ENCODE results near the gene ANGEL2.
"Not testable (repeated sequence)": the region's sequence is repeated elsewhere in the genome, so short reads cannot be mapped to it uniquely, and the experiment has no call there.

Gene ANGEL2

GRCh38 chr1:212971312-212971711 lies 44.4 kb downstream of the ANGEL2 start:
- Histone ChIP-seq H3K36me3 (ENCODE audit: insufficient read depth, low read length) (no peaks in the 10 kb centered on the region), H3K9me3 (replicated peaks; ENCODE audit: low read length) (no peaks in the 10 kb centered on the region), H3K27me3 (ENCODE audit: control insufficient read depth, insufficient read depth, low read length) (peaks cover 9% of the 10 kb centered on the region), H3K4me1 (ENCODE audit: control insufficient read depth, insufficient read depth, low read length) (no peaks in the 10 kb centered on the region), H3K4me3 (ENCODE audit: low read length) (no peak overlapping the region), H3K4me2 (ENCODE audit: low read length) (no peak overlapping the region), H3K9ac (ENCODE audit: low read depth, low read length) (no peak overlapping the region)

DNA sequence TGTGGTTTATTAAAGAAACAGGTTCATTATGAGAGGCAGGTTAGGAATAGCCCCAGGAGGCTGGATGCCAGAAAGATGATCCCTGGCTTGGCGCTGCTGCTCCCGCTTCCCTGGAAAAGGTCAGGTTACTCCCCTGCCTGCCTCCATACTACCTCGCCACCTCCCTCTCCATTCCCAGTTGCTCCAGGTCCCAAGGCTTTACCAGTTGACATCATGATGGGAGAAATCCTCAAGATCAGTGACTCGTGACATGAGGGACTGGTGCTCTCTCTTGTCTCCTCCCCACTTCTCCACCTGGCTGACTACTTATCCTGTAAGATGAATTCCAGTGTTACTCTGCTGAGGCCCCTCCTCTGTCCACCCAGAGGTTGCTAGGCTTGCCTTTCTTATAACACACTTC lies 45.6 kb downstream of the ANGEL2 start:
- Histone ChIP-seq H3K4me2 (ENCODE audit: low read length) (no peak overlapping the region), H3K36me3 (ENCODE audit: insufficient read depth, low read length) (no peaks in the 10 kb centered on the region), H3K4me1 (ENCODE audit: control insufficient read depth, insufficient read depth, low read length) (no peaks in the 10 kb centered on the region), H3K4me3 (ENCODE audit: low read length) (no peak overlapping the region), H3K27me3 (ENCODE audit: control insufficient read depth, insufficient read depth, low read length) (peaks cover 9% of the 10 kb centered on the region), H3K9ac (ENCODE audit: low read depth, low read length) (no peak overlapping the region), H3K9me3 (replicated peaks; ENCODE audit: low read length) (no peaks in the 10 kb centered on the region)

GRCh38 chr1:212968368-212968863 lies 47.3 kb downstream of the ANGEL2 start:
- Histone ChIP-seq H3K36me3 (ENCODE audit: insufficient read depth, low read length) (no peaks in the 10 kb centered on the region), H3K9ac (ENCODE audit: low read depth, low read length) (no peak overlapping the region), H3K4me3 (ENCODE audit: low read length) (no peak overlapping the region)

DNA sequence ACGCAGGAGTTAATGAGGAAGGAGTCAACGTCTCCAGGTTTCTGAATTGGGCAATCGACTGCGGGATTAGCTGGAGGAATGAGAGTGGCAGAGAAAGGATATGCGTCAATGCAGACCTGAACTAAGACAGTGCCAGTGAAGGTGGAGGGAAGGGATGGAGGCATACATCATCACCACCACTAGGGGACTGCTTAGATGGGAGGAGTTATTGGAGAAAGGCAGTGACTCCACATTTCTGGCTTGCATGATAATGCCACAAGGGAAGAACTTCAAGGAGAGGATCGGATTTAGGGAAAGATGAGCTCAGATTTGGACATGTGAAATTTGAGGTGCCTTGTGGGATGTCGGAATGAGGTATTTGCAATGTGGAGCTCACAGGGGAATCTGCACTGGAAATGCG lies 47.9 kb downstream of the ANGEL2 start:
- H3K27me3 ChIP-seq (ENCODE audit: control insufficient read depth, insufficient read depth, low read length): no peaks in the 10 kb centered on the region
- no peak overlapping the region for H3K4me3 ChIP-seq (ENCODE audit: low read length)
- H3K36me3 ChIP-seq (ENCODE audit: insufficient read depth, low read length): no peaks in the 10 kb centered on the region
- no peak overlapping the region for H3K4me2 ChIP-seq (ENCODE audit: low read length)
- H3K9ac ChIP-seq (ENCODE audit: low read depth, low read length): no peak overlapping the region
- H3K4me1 ChIP-seq (ENCODE audit: control insufficient read depth, insufficient read depth, low read length): no peaks in the 10 kb centered on the region
- H3K9me3 ChIP-seq (replicated peaks; ENCODE audit: low read length): no peaks in the 10 kb centered on the region

More at GRCh38 chr1:212968368-212968863, 47.3 kb downstream of the ANGEL2 start:
- Histone ChIP-seq H3K9me3 (replicated peaks; ENCODE audit: low read length) (no peaks in the 10 kb centered on the region), H3K4me1 (ENCODE audit: control insufficient read depth, insufficient read depth, low read length) (no peaks in the 10 kb centered on the region), H3K4me2 (ENCODE audit: low read length) (no peak overlapping the region), H3K27me3 (ENCODE audit: control insufficient read depth, insufficient read depth, low read length) (peaks cover under 1% of the 10 kb centered on the region)

DNA sequence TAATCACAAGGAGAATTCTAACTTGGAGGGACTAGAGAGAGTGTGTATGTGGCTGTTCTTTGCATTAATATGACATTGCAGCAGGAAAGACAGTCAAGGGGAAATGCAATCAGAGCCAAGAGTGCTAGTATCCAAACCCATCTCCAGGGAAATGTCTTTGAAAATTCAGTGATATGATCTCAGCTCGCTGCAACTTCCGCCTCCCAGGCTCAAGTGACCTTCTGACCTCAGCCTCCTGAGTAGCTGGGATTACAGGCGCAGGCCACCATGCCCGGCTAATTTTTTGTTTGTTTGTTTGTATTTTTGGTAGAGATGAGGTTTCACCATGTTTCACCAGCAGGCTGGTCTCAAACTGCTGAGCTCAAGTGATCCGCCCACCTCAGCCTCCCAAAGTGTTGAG lies 49.1 kb downstream of the ANGEL2 start:
- Histone ChIP-seq H3K4me3 (ENCODE audit: low read length) (no peak overlapping the region), H3K9me3 (replicated peaks; ENCODE audit: low read length) (no peaks in the 10 kb centered on the region), H3K4me1 (ENCODE audit: control insufficient read depth, insufficient read depth, low read length) (no peaks in the 10 kb centered on the region), H3K36me3 (ENCODE audit: insufficient read depth, low read length) (no peaks in the 10 kb centered on the region), H3K9ac (ENCODE audit: low read depth, low read length) (no peak overlapping the region), H3K27me3 (ENCODE audit: control insufficient read depth, insufficient read depth, low read length) (no peaks in the 10 kb centered on the region), H3K4me2 (ENCODE audit: low read length) (no peak overlapping the region)

GRCh38 chr1:212964993-212965392 lies 50.7 kb downstream of the ANGEL2 start:
- not testable (repeated sequence) for H3K4me3 ChIP-seq (ENCODE audit: low read length); H3K36me3 ChIP-seq (ENCODE audit: insufficient read depth, low read length); H3K4me2 ChIP-seq (ENCODE audit: low read length)

DNA sequence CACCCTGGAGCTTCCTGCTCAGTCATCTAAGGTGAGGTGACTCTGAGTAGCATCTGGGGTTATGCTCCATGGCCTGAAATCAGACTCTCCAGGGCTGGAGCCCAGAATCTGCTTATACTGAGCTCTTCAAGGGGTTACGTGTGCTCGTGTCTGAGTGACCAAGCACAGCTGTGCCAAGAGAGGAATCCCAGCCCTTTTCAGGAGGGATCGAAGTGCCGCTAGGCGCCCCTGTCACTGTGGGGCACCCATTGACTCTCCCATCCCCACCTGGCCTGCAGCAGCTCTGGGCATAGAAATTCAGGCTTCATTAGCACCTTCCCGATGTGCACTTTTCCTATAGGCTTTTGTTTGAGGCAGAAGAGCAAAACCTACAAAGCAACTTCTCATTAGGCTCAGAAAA lies 51.6 kb downstream of the ANGEL2 start:
- Histone ChIP-seq H3K4me2 (ENCODE audit: low read length) (no peak overlapping the region), H3K4me3 (ENCODE audit: low read length) (no peak overlapping the region), H3K4me1 (ENCODE audit: control insufficient read depth, insufficient read depth, low read length) (no peaks in the 10 kb centered on the region)

More at GRCh38 chr1:212964993-212965392, 50.7 kb downstream of the ANGEL2 start:
- not testable (repeated sequence) for H3K9me3 ChIP-seq (replicated peaks; ENCODE audit: low read length); H3K27me3 ChIP-seq (ENCODE audit: control insufficient read depth, insufficient read depth, low read length); H3K9ac ChIP-seq (ENCODE audit: low read depth, low read length); H3K4me1 ChIP-seq (ENCODE audit: control insufficient read depth, insufficient read depth, low read length)

GRCh38 chr1:212962509-212962908 lies 53.2 kb downstream of the ANGEL2 start:
- no peak overlapping the region for H3K9ac ChIP-seq (ENCODE audit: low read depth, low read length)

More for the DNA sequence above, 51.6 kb downstream of the ANGEL2 start:
- H3K27me3 ChIP-seq (ENCODE audit: control insufficient read depth, insufficient read depth, low read length): no peaks in the 10 kb centered on the region
- H3K36me3 ChIP-seq (ENCODE audit: insufficient read depth, low read length): no peaks in the 10 kb centered on the region
- no peak overlapping the region for H3K9ac ChIP-seq (ENCODE audit: low read depth, low read length)
- H3K9me3 ChIP-seq (replicated peaks; ENCODE audit: low read length): no peaks in the 10 kb centered on the region

DNA sequence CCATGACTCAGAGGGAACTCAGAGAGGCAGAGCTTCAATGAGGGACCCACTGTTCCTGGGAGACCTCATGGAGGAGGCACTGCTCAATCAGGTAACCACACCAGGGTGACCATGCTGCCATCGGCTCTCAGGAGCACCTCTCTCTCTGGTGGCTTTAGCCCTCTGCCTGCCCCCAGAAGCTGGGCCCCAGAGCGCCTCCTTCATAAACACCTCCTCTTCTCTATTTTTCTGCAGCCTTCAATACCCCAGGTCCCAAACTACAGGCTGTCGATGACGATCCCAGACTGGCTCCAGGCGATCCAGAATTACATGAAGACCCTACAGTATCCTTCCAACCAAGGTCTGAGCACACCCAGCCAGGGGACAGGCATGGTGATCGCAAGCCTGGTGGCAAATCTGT lies 54.7 kb downstream of the ANGEL2 start:
- H3K4me1 ChIP-seq (ENCODE audit: control insufficient read depth, insufficient read depth, low read length): peaks cover 9% of the 10 kb centered on the region
- H3K4me3 ChIP-seq (ENCODE audit: low read length): no peak overlapping the region
- no peak overlapping the region for H3K9ac ChIP-seq (ENCODE audit: low read depth, low read length)
- H3K27me3 ChIP-seq (ENCODE audit: control insufficient read depth, insufficient read depth, low read length): peaks cover 6% of the 10 kb centered on the region
- H3K4me2 ChIP-seq (ENCODE audit: low read length): no peak overlapping the region
- no peaks in the 10 kb centered on the region for H3K9me3 ChIP-seq (replicated peaks; ENCODE audit: low read length)
- H3K36me3 ChIP-seq (ENCODE audit: insufficient read depth, low read length): no peaks in the 10 kb centered on the region

More at GRCh38 chr1:212962509-212962908, 53.2 kb downstream of the ANGEL2 start:
- Histone ChIP-seq H3K27me3 (ENCODE audit: control insufficient read depth, insufficient read depth, low read length) (no peaks in the 10 kb centered on the region), H3K4me2 (ENCODE audit: low read length) (no peak overlapping the region), H3K9me3 (replicated peaks; ENCODE audit: low read length) (no peaks in the 10 kb centered on the region), H3K4me3 (ENCODE audit: low read length) (no peak overlapping the region), H3K4me1 (ENCODE audit: control insufficient read depth, insufficient read depth, low read length) (peaks cover 9% of the 10 kb centered on the region), H3K36me3 (ENCODE audit: insufficient read depth, low read length) (no peaks in the 10 kb centered on the region)

DNA sequence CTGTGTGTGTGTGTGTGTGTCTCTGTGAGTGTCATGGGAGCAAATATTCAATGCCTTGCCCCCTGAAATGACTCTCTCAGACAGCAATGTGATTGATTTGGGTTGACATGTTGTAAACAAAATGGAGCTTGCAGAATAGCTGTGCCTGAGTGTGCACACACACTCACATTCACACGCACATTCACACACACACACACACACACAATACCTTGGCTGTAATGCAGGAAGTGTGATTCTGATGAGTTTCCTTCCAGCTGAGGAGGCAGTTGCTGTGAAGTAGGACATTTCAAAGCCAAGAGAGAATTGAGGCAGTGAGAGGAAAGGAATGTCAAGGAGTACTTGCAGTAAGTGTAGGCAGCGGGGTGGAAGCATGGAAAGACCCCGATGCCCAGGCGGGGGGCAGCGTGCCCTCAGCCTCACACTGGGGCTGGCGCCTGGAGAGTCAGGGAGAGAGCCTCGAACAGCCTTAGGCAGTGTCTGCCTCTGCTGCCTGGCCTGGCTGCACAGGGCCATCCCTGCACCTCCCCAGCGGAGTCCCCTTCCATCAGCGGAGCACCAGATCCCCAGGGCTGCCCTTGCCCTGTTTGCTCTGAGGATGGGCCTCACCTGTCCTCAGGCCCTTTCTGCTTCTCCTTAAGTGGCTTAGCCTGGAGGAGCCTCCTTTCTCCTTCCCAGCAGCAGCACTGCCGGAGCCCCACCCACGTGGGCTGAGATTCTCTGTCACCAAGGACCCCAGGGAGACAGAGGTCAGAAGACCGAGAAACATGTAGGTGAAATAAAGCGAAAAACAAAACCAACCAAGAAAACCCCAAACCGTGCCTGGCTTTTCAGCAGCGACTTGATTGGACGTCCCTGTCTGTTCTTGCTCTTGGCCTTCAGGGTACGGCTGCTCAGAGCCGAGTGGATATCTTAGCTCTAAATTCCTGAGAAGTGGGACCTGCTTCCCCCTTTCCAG lies 56.1 kb downstream of the ANGEL2 start:
- no peak overlapping the region for H3K9ac ChIP-seq (ENCODE audit: low read depth, low read length)
- no peaks in the 10 kb centered on the region for H3K9me3 ChIP-seq (replicated peaks; ENCODE audit: low read length)
- no peaks in the 10 kb centered on the region for H3K36me3 ChIP-seq (ENCODE audit: insufficient read depth, low read length)
- peaks cover 18% of the 10 kb centered on the region for H3K27me3 ChIP-seq (ENCODE audit: control insufficient read depth, insufficient read depth, low read length)
- no peak overlapping the region for H3K4me2 ChIP-seq (ENCODE audit: low read length)
- no peak overlapping the region for H3K4me3 ChIP-seq (ENCODE audit: low read length)
- peaks cover 9% of the 10 kb centered on the region for H3K4me1 ChIP-seq (ENCODE audit: control insufficient read depth, insufficient read depth, low read length)

- no peak overlapping the region for H3K4me3 ChIP-seq (ENCODE audit: low read length)
- H3K4me2 ChIP-seq (ENCODE audit: low read length): no peak overlapping the region
- peaks cover 9% of the 10 kb centered on the region for H3K4me1 ChIP-seq (ENCODE audit: control insufficient read depth, insufficient read depth, low read length)
- no peak overlapping the region for H3K9ac ChIP-seq (ENCODE audit: low read depth, low read length)
- H3K36me3 ChIP-seq (ENCODE audit: insufficient read depth, low read length): no peaks in the 10 kb centered on the region
- peaks cover 18% of the 10 kb centered on the region for H3K27me3 ChIP-seq (ENCODE audit: control insufficient read depth, insufficient read depth, low read length)
- no peaks in the 10 kb centered on the region for H3K9me3 ChIP-seq (replicated peaks; ENCODE audit: low read length)
These were observed 57.5 kb downstream of the ANGEL2 start for GRCh38 chr1:212958175-212958574.

- no peaks in the 10 kb centered on the region for H3K9me3 ChIP-seq (replicated peaks; ENCODE audit: low read length)
- H3K4me1 ChIP-seq (ENCODE audit: control insufficient read depth, insufficient read depth, low read length): peaks cover 9% of the 10 kb centered on the region
- H3K27me3 ChIP-seq (ENCODE audit: control insufficient read depth, insufficient read depth, low read length): peaks cover 19% of the 10 kb centered on the region
- H3K4me3 ChIP-seq (ENCODE audit: low read length): no peak overlapping the region
- H3K4me2 ChIP-seq (ENCODE audit: low read length): no peak overlapping the region
- no peak overlapping the region for H3K9ac ChIP-seq (ENCODE audit: low read depth, low read length)
- H3K36me3 ChIP-seq (ENCODE audit: insufficient read depth, low read length): no peaks in the 10 kb centered on the region
These were observed 58.1 kb downstream of the ANGEL2 start for GRCh38 chr1:212957546-212957945.

All from skeletal muscle satellite cell (primary cell).